H7 (cell line): ENCODE measurements around the gene MLF2. TPM values are rescaled to one million over a fixed set of nuclear protein-coding genes. Genes with fewer than 3 reads are reported as not detected.
"Not testable (repeated sequence)": the region's sequence is repeated elsewhere in the genome, so short reads cannot be mapped to it uniquely, and the experiment has no call there.

Source experiments
- DNase-seq: peaks from one replicate; pipeline ENCODE4 v3.0.0; 2012
- H3K27me3 ChIP-seq: 2 replicates; pipeline ENCODE4 v1.6.0; 2011; ENCODE audit warnings: mild to moderate bottlenecking, low read length; ENCODE audit not compliant: control insufficient read depth, insufficient read depth
- H3K36me3 ChIP-seq: replicated peaks from 2 replicates; pipeline ENCODE4 v1.5.1; 2011; ENCODE audit warnings: low read length; ENCODE audit not compliant: control insufficient read depth, insufficient read depth
- H3K4me3 ChIP-seq: 2 replicates; pipeline ENCODE4 v1.5.1; 2011; ENCODE audit warnings: low read depth, mild to moderate bottlenecking, control low read depth, low read length, moderate library complexity; ENCODE audit not compliant: insufficient read depth
- total RNA-seq: library from RNA; depleted of rRNA; stranded (reverse); fragments of >200 nt; shearing (Covaris generic); gene quantifications from 2 replicates; pipeline ENCODE4 v1.2.3, GENCODE V29; 2014

Gene MLF2
- total RNA-seq, 1 experiment from 2014 or later = 322 TPM

GRCh38 chr12:6742080-6742479, 10.9 kb downstream of the MLF2 start:
- DNase-seq, H3K36me3 ChIP-seq, H3K27me3 ChIP-seq, H3K4me3 ChIP-seq: not testable (repeated sequence)

GRCh38 chr12:6736754-6737153, 16.2 kb downstream of the MLF2 start:
- Histone ChIP-seq H3K36me3 (peaks cover under 1% of the 10 kb centered on the region; the same call in 1 of the 2 replicates), H3K4me3 (no peak overlapping the region), H3K27me3 (no peaks in the 10 kb centered on the region)
- no peak for DNase-seq

- no peak overlapping the region for H3K4me3 ChIP-seq
- peak; percentile 81 for DNase-seq
- peaks cover 4% of the 10 kb centered on the region for H3K36me3 ChIP-seq
- no peaks in the 10 kb centered on the region for H3K27me3 ChIP-seq
Observed at GRCh38 chr12:6735448-6736191, 17.3 kb downstream of the MLF2 start.

GRCh38 chr12:6734506-6735387, 18.2 kb downstream of the MLF2 start:
- DNase-seq = no peak
- Histone ChIP-seq H3K4me3 (no peak overlapping the region), H3K36me3 (peaks cover 9% of the 10 kb centered on the region), H3K27me3 (no peaks in the 10 kb centered on the region)

GRCh38 chr12:6730169-6730568, 22.8 kb downstream of the MLF2 start:
- no peak for DNase-seq
- peaks cover 22% of the 10 kb centered on the region for H3K36me3 ChIP-seq
- no peak overlapping the region for H3K4me3 ChIP-seq
- H3K27me3 ChIP-seq = no peaks in the 10 kb centered on the region

GRCh38 chr12:6729186-6729585, 23.8 kb downstream of the MLF2 start:
- Histone ChIP-seq H3K36me3 (peaks cover 22% of the 10 kb centered on the region), H3K4me3 (no peak overlapping the region), H3K27me3 (no peaks in the 10 kb centered on the region)
- DNase-seq = no peak

GRCh38 chr12:6725350-6725749, 27.6 kb downstream of the MLF2 start:
- DNase-seq = no peak
- peaks cover 17% of the 10 kb centered on the region for H3K36me3 ChIP-seq
- H3K27me3 ChIP-seq = no peaks in the 10 kb centered on the region
- H3K4me3 ChIP-seq = no peak overlapping the region

- Histone ChIP-seq H3K27me3 (no peaks in the 10 kb centered on the region), H3K36me3 (peaks cover 11% of the 10 kb centered on the region), H3K4me3 (peak overlapping the region; percentile 64)
- DNase-seq = no peak
Observed at GRCh38 chr12:6724409-6724797, 28.5 kb downstream of the MLF2 start.

GRCh38 chr12:6723607-6724408, 29.1 kb downstream of the MLF2 start, which contains the start of gene COPS7A:
Gene COPS7A (plus strand): TSS chr12:6724046. CDS start chr12:6724657, 611 bp downstream.
- DNase-seq = peak; percentile 97
- Histone ChIP-seq H3K4me3 (peak within 1 kb of the TSS; percentile 64), H3K36me3 (peaks cover 7% of the 10 kb centered on the region), H3K27me3 (no peaks in the 10 kb centered on the region)

GRCh38 chr12:6722863-6723262, 30.1 kb downstream of the MLF2 start:
- Histone ChIP-seq H3K36me3 (peaks cover under 1% of the 10 kb centered on the region; the same call in 1 of the 2 replicates), H3K4me3 (no peak overlapping the region), H3K27me3 (no peaks in the 10 kb centered on the region)
- DNase-seq = no peak

GRCh38 chr12:6716874-6717437, 36.0 kb downstream of the MLF2 start:
- H3K36me3 ChIP-seq = no peaks in the 10 kb centered on the region
- no peak overlapping the region for H3K4me3 ChIP-seq
- no peak for DNase-seq
- no peaks in the 10 kb centered on the region for H3K27me3 ChIP-seq

- H3K4me3 ChIP-seq, H3K27me3 ChIP-seq: not testable (repeated sequence)
Observed at GRCh38 chr12:6716031-6716873, 36.7 kb downstream of the MLF2 start.

GRCh38 chr12:6708960-6709394, 44.0 kb downstream of the MLF2 start:
- no peak for DNase-seq
- Histone ChIP-seq H3K4me3 (no peak overlapping the region), H3K27me3 (no peaks in the 10 kb centered on the region), H3K36me3 (no peaks in the 10 kb centered on the region)

More at GRCh38 chr12:6716031-6716873, 36.7 kb downstream of the MLF2 start:
- DNase-seq, H3K36me3 ChIP-seq: not testable (repeated sequence)
